Measurements from ENCODE around the gene LSM14A.
"Not testable (repeated sequence)": the region's sequence is repeated elsewhere in the genome, so short reads cannot be mapped to it uniquely, and the experiment has no call there.

GRCh38 chr19:34159541-34159940, 12.8 kb upstream of the LSM14A start:
- TF ChIP-seq, protein P1, sequence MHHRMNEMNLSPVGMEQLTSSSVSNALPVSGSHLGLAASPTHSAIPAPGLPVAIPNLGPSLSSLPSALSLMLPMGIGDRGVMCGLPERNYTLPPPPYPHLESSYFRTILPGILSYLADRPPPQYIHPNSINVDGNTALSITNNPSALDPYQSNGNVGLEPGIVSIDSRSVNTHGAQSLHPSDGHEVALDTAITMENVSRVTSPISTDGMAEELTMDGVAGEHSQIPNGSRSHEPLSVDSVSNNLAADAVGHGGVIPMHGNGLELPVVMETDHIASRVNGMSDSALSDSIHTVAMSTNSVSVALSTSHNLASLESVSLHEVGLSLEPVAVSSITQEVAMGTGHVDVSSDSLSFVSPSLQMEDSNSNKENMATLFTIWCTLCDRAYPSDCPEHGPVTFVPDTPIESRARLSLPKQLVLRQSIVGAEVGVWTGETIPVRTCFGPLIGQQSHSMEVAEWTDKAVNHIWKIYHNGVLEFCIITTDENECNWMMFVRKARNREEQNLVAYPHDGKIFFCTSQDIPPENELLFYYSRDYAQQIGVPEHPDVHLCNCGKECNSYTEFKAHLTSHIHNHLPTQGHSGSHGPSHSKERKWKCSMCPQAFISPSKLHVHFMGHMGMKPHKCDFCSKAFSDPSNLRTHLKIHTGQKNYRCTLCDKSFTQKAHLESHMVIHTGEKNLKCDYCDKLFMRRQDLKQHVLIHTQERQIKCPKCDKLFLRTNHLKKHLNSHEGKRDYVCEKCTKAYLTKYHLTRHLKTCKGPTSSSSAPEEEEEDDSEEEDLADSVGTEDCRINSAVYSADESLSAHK (tag by site-specific recombination; IDR thresholded peaks at IDR 0.05): not testable (repeated sequence)
- TF ChIP-seq SP2 (tag by site-specific recombination; IDR thresholded peaks at IDR 0.05); ZNF311 (tag by site-specific recombination; IDR thresholded peaks at IDR 0.05; ENCODE audit: borderline replicate concordance); ZNF23 (tag by site-specific recombination; IDR thresholded peaks at IDR 0.05; ENCODE audit: borderline replicate concordance); ZNF514 (tag by site-specific recombination; IDR thresholded peaks at IDR 0.05); ZNF596 (tag by site-specific recombination; IDR thresholded peaks at IDR 0.05); ZNF341 (tag by site-specific recombination; IDR thresholded peaks at IDR 0.05; ENCODE audit: low read depth); MYNN (tag by site-specific recombination; IDR thresholded peaks at IDR 0.05; ENCODE audit: borderline replicate concordance); ZNF184 (tag by site-specific recombination; IDR thresholded peaks at IDR 0.05); ZBTB20 (tag by site-specific recombination; IDR thresholded peaks at IDR 0.05): not testable (repeated sequence)
- TF ChIP-seq, protein P2, sequence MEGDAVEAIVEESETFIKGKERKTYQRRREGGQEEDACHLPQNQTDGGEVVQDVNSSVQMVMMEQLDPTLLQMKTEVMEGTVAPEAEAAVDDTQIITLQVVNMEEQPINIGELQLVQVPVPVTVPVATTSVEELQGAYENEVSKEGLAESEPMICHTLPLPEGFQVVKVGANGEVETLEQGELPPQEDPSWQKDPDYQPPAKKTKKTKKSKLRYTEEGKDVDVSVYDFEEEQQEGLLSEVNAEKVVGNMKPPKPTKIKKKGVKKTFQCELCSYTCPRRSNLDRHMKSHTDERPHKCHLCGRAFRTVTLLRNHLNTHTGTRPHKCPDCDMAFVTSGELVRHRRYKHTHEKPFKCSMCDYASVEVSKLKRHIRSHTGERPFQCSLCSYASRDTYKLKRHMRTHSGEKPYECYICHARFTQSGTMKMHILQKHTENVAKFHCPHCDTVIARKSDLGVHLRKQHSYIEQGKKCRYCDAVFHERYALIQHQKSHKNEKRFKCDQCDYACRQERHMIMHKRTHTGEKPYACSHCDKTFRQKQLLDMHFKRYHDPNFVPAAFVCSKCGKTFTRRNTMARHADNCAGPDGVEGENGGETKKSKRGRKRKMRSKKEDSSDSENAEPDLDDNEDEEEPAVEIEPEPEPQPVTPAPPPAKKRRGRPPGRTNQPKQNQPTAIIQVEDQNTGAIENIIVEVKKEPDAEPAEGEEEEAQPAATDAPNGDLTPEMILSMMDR (tag by site-specific recombination; IDR thresholded peaks at IDR 0.05): not testable (repeated sequence)
- TF ChIP-seq, protein P3, sequence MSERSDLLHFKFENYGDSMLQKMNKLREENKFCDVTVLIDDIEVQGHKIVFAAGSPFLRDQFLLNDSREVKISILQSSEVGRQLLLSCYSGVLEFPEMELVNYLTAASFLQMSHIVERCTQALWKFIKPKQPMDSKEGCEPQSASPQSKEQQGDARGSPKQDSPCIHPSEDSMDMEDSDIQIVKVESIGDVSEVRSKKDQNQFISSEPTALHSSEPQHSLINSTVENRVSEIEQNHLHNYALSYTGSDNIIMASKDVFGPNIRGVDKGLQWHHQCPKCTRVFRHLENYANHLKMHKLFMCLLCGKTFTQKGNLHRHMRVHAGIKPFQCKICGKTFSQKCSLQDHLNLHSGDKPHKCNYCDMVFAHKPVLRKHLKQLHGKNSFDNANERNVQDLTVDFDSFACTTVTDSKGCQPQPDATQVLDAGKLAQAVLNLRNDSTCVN (tag by site-specific recombination; optimal IDR thresholded peaks at IDR 0.05): not testable (repeated sequence)
